NCI-H1436 treated with DMSO at 0.1 percent for 48 hours (cell line): ENCODE measurements around the gene FAM174B.

ENCODE experiments used
- DNase-seq: peaks from one replicate; lab custom pipeline; 2025; lab: John Stamatoyannopoulos, UW

The FAM174B gene

DNA sequence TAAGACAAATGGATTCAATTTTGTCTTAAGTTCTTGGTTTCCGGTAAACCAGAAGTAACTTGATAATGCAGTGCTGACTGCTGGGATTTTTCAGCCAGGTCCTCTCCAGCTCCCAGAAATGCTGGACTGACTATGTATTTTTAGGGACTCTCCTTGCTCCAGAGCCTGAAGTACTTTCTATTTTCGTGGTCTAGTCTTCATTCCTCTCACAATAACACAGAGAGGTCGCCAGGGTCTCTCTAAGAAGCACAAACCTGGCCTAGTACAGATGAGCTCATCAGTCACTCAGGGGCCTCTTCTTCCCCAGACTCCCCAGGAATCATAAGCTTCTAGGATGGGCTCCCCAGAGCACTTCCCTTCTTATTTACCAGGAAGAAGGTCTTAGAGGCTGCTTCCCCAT lies 85.8 kb downstream of the FAM174B start:
- DNase-seq, result no peak
